ENCODE measurements around the gene RGS1. TPM values are rescaled to one million over a fixed set of nuclear protein-coding genes. Genes with fewer than 3 reads are reported as not detected.

The RGS1 gene
- polyA plus RNA-seq, 1 donor from 2014 or later, result 119 TPM

DNA sequence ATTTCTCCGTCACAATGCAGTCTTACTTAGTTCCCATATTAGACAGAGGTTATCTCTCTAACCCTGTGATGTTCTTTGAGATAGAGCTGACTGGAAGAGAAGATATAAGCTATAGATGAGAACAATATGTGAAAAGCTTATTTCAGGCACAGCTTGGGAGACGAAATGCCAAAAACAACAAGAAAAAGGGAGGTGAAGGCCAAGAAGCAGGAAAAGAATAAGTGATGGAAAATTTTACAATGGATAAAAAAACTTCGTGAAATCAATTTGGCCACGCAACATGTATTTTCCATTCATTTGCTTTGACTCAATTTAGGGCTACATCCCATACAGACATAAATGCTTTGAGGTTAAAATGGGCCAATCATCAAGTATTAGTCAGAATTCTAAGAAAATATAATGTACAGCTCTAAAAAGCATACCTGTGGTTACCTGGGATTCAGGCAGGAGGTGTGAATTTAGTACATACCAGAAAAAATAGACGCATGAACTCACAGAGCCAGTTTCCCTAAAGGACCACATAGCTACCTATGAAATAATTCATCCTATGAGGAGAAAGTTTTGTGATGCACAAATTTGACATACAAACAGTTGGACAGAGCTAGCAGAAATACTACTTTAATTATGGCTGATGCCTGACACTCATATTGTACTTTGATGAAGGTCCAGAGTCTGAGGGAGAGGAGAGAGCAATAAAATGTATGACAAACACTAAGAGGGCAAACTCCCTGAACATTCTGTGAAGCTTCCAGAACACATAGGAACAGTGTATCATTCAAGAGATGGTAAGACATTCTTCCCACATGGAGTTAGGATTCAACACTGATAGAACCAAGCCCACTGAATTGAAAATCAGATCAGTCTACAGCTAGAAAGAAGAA lies 12.1 kb downstream of the RGS1 start:
- Mint-ChIP-seq H3K27ac (no peak overlapping the region), H3K36me3 (no peaks in the 10 kb centered on the region), H3K9me3 (no peaks in the 10 kb centered on the region), H3K27me3 (no peaks in the 10 kb centered on the region), H3K4me3 (no peak overlapping the region), H3K4me1 (no peaks in the 10 kb centered on the region)

DNA sequence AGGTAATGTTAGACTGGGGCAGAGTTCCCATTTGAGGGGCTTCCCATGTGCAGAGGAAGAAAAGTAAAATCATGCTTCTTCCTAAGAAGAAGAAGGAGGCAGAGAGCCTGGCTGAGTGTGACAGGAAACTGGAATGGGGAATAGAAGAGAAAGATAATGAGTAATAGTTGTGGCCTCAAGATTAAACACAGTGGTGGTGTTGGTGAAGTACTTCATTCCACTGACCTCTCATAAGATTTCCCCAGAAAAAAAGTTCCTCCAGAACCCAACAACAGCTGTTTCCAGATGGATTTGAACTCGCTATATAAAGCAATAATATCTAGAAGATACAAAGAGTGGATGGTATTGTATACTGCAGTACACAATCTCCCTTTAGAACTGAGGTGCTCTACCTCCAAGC lies 13.0 kb downstream of the RGS1 start:
- Mint-ChIP-seq H3K36me3 (no peaks in the 10 kb centered on the region), H3K9me3 (no peaks in the 10 kb centered on the region), H3K4me3 (no peak overlapping the region), H3K4me1 (no peaks in the 10 kb centered on the region), H3K27ac (peak overlapping the region in 1 of 3 donors; percentile 39), H3K27me3 (peaks cover 2% of the 10 kb centered on the region)

DNA sequence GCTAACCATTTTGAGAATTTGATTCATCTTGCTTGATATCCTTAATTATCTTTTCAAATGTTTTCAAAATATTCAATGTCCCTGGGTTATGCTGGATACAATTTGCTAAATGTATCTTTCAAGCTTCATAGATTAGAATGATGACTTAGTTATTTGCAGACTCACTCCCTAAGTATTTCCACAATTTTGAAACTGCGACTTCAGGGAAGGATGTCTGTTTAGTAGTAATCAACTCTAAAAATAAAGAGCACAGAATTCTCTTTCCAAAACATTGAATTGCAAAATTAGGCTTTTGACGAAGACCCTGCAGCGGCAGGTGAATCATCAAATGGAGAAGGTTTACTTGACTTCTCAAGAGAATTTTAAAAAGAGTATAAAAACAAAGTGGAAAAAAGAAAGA lies 14.2 kb downstream of the RGS1 start:
- no peaks in the 10 kb centered on the region for H3K36me3 Mint-ChIP-seq
- no peak overlapping the region for H3K4me3 Mint-ChIP-seq
- no peaks in the 10 kb centered on the region for H3K9me3 Mint-ChIP-seq
- peaks cover 2% of the 10 kb centered on the region for H3K27me3 Mint-ChIP-seq
- H3K27ac Mint-ChIP-seq, result no peak overlapping the region
- peaks cover 0 to 2% (median 0%) of the 10 kb centered on the region in 3 donors for H3K4me1 Mint-ChIP-seq

GRCh38 chr1:192592517-192592916 lies 16.9 kb downstream of the RGS1 start:
- H3K36me3 Mint-ChIP-seq, result no peaks in the 10 kb centered on the region
- peaks cover 0 to 2% (median 0%) of the 10 kb centered on the region in 3 donors for H3K4me1 Mint-ChIP-seq
- H3K27ac Mint-ChIP-seq, result no peak overlapping the region
- H3K4me3 Mint-ChIP-seq, result no peak overlapping the region
- H3K27me3 Mint-ChIP-seq, result peaks cover 4% of the 10 kb centered on the region
- H3K9me3 Mint-ChIP-seq, result no peaks in the 10 kb centered on the region

DNA sequence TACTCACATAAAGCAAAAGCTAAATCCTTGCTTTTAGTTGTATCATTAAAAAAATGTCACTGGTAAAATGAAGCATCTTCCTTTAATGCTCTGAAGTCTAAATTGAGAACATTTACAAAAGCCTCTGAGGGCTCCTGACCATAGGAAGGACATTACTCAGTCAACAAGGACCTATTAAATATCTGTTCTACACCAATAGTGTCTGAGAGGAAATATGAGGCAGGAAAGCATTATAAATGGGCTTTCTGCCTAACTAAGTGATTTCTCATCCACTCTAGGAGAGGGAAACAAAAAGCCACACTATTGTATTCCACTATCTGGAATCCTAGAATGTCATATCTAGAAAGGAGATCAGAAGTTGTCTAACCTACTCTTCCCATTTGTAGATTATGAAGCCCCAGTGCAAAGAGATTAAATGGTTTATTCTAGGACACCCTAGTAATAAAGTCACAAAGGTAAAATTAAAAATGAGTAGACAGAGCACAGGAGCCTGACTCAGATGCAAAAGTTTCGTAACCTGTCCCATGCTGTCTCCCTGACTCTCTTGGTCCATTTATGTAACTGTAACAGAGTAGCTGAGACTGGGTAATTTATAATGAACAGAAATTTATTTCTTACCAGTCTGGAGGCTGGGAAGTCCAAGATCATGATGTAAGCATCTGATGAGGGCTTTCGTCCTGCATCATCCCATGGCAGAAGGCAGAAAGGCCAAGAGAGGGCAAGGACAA lies 17.6 kb downstream of the RGS1 start:
- Mint-ChIP-seq H3K36me3 (no peaks in the 10 kb centered on the region), H3K4me1 (peaks cover 0 to 2% (median 0%) of the 10 kb centered on the region in 3 donors), H3K9me3 (no peaks in the 10 kb centered on the region), H3K27me3 (peaks cover 4% of the 10 kb centered on the region), H3K4me3 (no peak overlapping the region), H3K27ac (no peak overlapping the region)

- Mint-ChIP-seq H3K36me3 (no peaks in the 10 kb centered on the region), H3K9me3 (no peaks in the 10 kb centered on the region), H3K4me3 (no peak overlapping the region), H3K27ac (peak overlapping the region in 1 of 3 donors; percentile 20), H3K4me1 (peaks cover 0 to 2% (median 0%) of the 10 kb centered on the region in 3 donors), H3K27me3 (peaks cover 4% of the 10 kb centered on the region)
Measured at GRCh38 chr1:192595299-192595698, 19.7 kb downstream of the RGS1 start.

DNA sequence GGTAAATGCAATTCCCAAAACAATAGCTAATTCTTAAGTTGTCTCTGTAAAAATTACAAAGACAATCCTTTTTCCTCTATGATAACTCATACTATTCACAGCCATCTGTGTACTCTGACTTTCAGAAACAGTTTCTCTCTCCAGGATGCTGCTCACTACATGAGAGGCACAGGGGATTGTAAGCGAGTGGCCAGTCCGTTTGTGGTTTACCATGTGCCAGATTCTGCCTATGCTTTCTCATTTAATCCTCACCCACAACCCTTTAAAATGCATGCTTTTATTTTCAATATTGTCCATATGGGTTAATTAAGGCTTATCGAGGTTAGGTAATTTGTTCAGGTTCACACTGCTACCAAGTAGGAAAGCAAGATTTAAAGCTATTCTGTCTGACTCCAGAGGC lies 23.0 kb downstream of the RGS1 start:
- Mint-ChIP-seq H3K36me3 (no peaks in the 10 kb centered on the region), H3K4me3 (no peak overlapping the region), H3K27me3 (peaks cover 2% of the 10 kb centered on the region), H3K4me1 (peaks cover 0 to 2% (median 0%) of the 10 kb centered on the region in 3 donors), H3K27ac (no peak overlapping the region), H3K9me3 (no peaks in the 10 kb centered on the region)

- H3K9me3 Mint-ChIP-seq, result no peaks in the 10 kb centered on the region
- no peak overlapping the region for H3K27ac Mint-ChIP-seq
- peaks cover 3 to 5% (median 4%) of the 10 kb centered on the region in 3 donors for H3K4me1 Mint-ChIP-seq
Measured at GRCh38 chr1:192600275-192600674, 24.7 kb downstream of the RGS1 start.

DNA sequence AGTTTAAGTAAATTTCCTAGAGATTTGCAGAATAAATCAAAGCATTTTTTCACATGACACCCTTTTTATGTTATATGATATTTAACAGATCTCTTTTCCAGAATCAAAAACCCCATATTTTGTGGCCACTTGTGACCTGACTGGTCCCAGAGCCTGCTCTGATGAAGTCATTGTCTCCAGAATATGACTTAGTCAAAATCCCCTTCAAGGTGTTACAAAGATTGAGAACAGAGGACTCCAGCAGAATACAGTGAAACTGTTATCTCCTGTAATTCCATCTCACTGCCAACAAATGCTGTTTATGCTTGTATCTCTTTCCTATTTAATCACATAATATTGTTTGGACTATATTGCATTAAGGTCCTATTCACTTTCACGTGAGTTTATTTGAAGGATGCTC lies 25.6 kb downstream of the RGS1 start:
- Mint-ChIP-seq H3K27me3 (peaks cover 2% of the 10 kb centered on the region), H3K9me3 (no peaks in the 10 kb centered on the region), H3K36me3 (no peaks in the 10 kb centered on the region), H3K27ac (no peak overlapping the region), H3K4me1 (peaks cover 3 to 5% (median 5%) of the 10 kb centered on the region in 3 donors), H3K4me3 (no peak overlapping the region)

More at GRCh38 chr1:192600275-192600674, 24.7 kb downstream of the RGS1 start:
- Mint-ChIP-seq H3K27me3 (no peaks in the 10 kb centered on the region), H3K36me3 (no peaks in the 10 kb centered on the region), H3K4me3 (no peak overlapping the region)

DNA sequence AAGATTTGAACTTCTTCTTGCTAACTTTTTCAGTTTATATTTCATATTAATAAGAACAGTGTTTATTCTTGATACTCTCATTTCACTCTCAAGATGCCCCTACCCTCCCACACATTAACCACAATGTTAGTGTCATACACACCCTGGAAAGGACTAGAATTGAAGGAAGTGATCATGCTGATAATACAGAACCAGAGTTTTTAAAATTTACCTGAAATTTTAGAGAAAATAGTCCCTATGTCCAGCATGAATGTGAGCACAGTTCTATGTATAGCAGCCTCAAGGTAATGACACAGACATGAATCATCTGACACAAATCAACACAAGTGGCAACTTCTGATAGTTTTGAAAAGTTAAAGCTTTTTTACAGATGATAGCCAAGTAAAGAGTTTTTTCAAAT lies 26.0 kb downstream of the RGS1 start:
- no peak overlapping the region for H3K27ac Mint-ChIP-seq

GRCh38 chr1:192602757-192603156 lies 27.2 kb downstream of the RGS1 start:
- Mint-ChIP-seq H3K4me1 (peaks cover 3 to 5% (median 5%) of the 10 kb centered on the region in 3 donors), H3K4me3 (no peak overlapping the region), H3K36me3 (no peaks in the 10 kb centered on the region), H3K27me3 (peaks cover 2% of the 10 kb centered on the region), H3K27ac (no peak overlapping the region), H3K9me3 (no peaks in the 10 kb centered on the region)

More for the DNA sequence above, 26.0 kb downstream of the RGS1 start:
- peaks cover 3 to 5% (median 5%) of the 10 kb centered on the region in 3 donors for H3K4me1 Mint-ChIP-seq
- peaks cover 2% of the 10 kb centered on the region for H3K27me3 Mint-ChIP-seq
- H3K4me3 Mint-ChIP-seq, result no peak overlapping the region
- H3K36me3 Mint-ChIP-seq, result no peaks in the 10 kb centered on the region
- no peaks in the 10 kb centered on the region for H3K9me3 Mint-ChIP-seq

DNA sequence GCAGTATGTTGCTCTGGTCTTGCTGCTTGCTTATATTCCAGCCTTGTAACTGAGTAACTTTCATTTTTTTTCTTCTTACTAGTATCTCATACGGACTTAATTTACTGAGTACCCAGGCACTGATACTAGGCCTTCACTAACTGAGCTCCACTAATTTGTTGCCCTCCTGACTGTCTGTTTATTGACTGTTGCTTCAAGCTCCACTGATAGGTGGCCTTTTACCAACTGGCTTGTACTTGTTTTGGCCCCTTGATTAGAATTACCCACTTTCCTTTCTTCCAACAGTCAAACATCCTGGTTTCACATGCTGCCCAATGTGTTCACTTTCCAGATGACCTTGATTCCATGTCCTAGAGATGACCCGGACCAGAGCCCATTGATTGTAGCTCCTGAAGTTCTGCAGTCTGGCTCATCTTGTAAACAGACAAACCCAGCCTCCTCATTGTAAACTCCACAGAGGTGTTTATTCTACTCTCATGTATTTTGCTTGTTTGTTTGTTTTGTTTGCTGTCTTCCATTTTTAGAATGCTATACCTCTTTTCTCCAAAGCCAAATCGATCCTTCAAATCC lies 27.7 kb downstream of the RGS1 start:
- Mint-ChIP-seq H3K27me3 (peaks cover 2% of the 10 kb centered on the region), H3K9me3 (no peaks in the 10 kb centered on the region), H3K4me3 (no peak overlapping the region), H3K36me3 (no peaks in the 10 kb centered on the region), H3K27ac (no peak overlapping the region), H3K4me1 (peaks cover 3 to 5% (median 5%) of the 10 kb centered on the region in 3 donors)

DNA sequence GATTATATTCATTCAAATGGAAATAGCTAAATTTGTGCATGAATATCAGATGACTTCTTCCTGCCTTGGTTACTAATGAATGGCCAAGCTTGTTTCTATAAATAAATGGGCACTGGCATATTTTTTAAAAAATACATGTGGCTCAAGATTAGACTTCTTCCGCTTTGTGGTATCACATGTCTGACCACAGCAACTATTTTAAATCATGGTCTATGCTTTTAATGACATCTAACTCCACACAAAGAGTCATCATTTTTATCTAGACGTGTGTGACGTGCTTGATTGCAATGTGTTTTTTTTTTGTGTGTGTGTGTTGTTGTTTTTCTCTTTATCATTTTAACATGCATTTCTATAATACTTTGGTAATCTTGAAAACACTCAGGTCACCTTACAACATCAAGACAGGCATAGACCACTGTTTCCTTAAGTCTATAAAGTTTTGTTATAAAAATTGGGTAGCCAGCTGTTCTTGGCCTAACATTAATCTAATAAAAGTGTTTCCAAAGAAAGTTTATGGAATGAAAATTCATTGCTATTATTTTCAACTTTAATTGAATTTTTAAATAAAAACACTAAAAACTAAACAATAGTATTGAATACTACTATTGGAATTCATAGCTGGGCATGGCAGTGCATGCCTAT lies 29.5 kb downstream of the RGS1 start:
- no peaks in the 10 kb centered on the region for H3K9me3 Mint-ChIP-seq
- H3K4me1 Mint-ChIP-seq, result peaks cover 16 to 19% (median 19%) of the 10 kb centered on the region in 3 donors
- H3K4me3 Mint-ChIP-seq, result peak overlapping the region in 3 of 4 donors; percentile 23 to 60 (median 44)
- H3K27ac Mint-ChIP-seq, result peak overlapping the region; percentile 73 to 92 (median 88)
- peaks cover 2% of the 10 kb centered on the region for H3K27me3 Mint-ChIP-seq
- no peaks in the 10 kb centered on the region for H3K36me3 Mint-ChIP-seq

- Mint-ChIP-seq H3K36me3 (no peaks in the 10 kb centered on the region), H3K27ac (peak overlapping the region; percentile 47 to 97 (median 97))
Measured at GRCh38 chr1:192608671-192609070, 33.1 kb downstream of the RGS1 start.

More at GRCh38 chr1:192608671-192609070, 33.1 kb downstream of the RGS1 start:
- peaks cover 16 to 19% (median 19%) of the 10 kb centered on the region in 3 donors for H3K4me1 Mint-ChIP-seq
- H3K9me3 Mint-ChIP-seq, result no peaks in the 10 kb centered on the region
- no peak overlapping the region for H3K4me3 Mint-ChIP-seq
- H3K27me3 Mint-ChIP-seq, result peaks cover 2% of the 10 kb centered on the region
